Measurements from ENCODE around the gene SLIT1.

SLIT1 gene

GRCh38 chr10:97185326-97186058 is at the start of gene SLIT1:
Gene SLIT1 (minus strand): TSS chr10:97185959. CDS start chr10:97185674, 285 bp downstream.
- FAIRE-seq (no peak), DNase-seq (ENCODE audit: insufficient read length, low spot score) (no peak)

GRCh38 chr10:97235353-97235752 is 49.6 kb upstream of the SLIT1 start:
- no peak for FAIRE-seq
- DNase-seq (ENCODE audit: insufficient read length, low spot score), result no peak

- FAIRE-seq (peak; percentile 39), DNase-seq (ENCODE audit: insufficient read length, low spot score) (no peak)
Observed at GRCh38 chr10:97234400-97234799, 48.6 kb upstream of the SLIT1 start.

- FAIRE-seq, result no peak
- no peak for DNase-seq (ENCODE audit: insufficient read length, low spot score)
Observed at GRCh38 chr10:97230146-97230545, 44.4 kb upstream of the SLIT1 start.

GRCh38 chr10:97229322-97230015 is 43.7 kb upstream of the SLIT1 start:
- peak; percentile 53 for FAIRE-seq

GRCh38 chr10:97228775-97229157 is 43.0 kb upstream of the SLIT1 start:
- DNase-seq (ENCODE audit: insufficient read length, low spot score) (no peak), FAIRE-seq (no peak)

More at GRCh38 chr10:97229322-97230015, 43.7 kb upstream of the SLIT1 start:
- DNase-seq (ENCODE audit: insufficient read length, low spot score), result no peak

GRCh38 chr10:97228130-97228774 is 42.5 kb upstream of the SLIT1 start:
- no peak for DNase-seq (ENCODE audit: insufficient read length, low spot score)
- FAIRE-seq, result no peak

GRCh38 chr10:97226398-97226797 is 40.6 kb upstream of the SLIT1 start:
- FAIRE-seq (peak; percentile 66), DNase-seq (ENCODE audit: insufficient read length, low spot score) (no peak)

GRCh38 chr10:97224483-97225435 is 39.0 kb upstream of the SLIT1 start:
- DNase-seq (ENCODE audit: insufficient read length, low spot score), result no peak
- no peak for FAIRE-seq

- no peak for FAIRE-seq
Observed at GRCh38 chr10:97222326-97222961, 36.7 kb upstream of the SLIT1 start.

GRCh38 chr10:97220355-97220754 is 34.6 kb upstream of the SLIT1 start:
- DNase-seq (ENCODE audit: insufficient read length, low spot score) (no peak), FAIRE-seq (no peak)

More at GRCh38 chr10:97222326-97222961, 36.7 kb upstream of the SLIT1 start:
- no peak for DNase-seq (ENCODE audit: insufficient read length, low spot score)

- DNase-seq (ENCODE audit: insufficient read length, low spot score) (no peak), FAIRE-seq (no peak)
Observed at GRCh38 chr10:97217299-97217698, 31.5 kb upstream of the SLIT1 start.

GRCh38 chr10:97215619-97216260 is 30.0 kb upstream of the SLIT1 start:
- FAIRE-seq (no peak), DNase-seq (ENCODE audit: insufficient read length, low spot score) (no peak)

GRCh38 chr10:97213431-97213830 is 27.7 kb upstream of the SLIT1 start:
- no peak for DNase-seq (ENCODE audit: insufficient read length, low spot score)
- no peak for FAIRE-seq

GRCh38 chr10:97211229-97211628 is 25.5 kb upstream of the SLIT1 start:
- DNase-seq (ENCODE audit: insufficient read length, low spot score) (no peak), FAIRE-seq (no peak)

- FAIRE-seq, result peak; percentile 80
- DNase-seq (ENCODE audit: insufficient read length, low spot score), result peak; percentile 53
Observed at GRCh38 chr10:97210543-97210960, 24.8 kb upstream of the SLIT1 start.

GRCh38 chr10:97207756-97208346 is 22.1 kb upstream of the SLIT1 start:
- no peak for FAIRE-seq
- DNase-seq (ENCODE audit: insufficient read length, low spot score), result no peak

GRCh38 chr10:97207131-97207530 is 21.4 kb upstream of the SLIT1 start:
- DNase-seq (ENCODE audit: insufficient read length, low spot score) (no peak), FAIRE-seq (no peak)
